ENCODE measurements around the gene ADO. TPM values are rescaled to one million over a fixed set of nuclear protein-coding genes. Genes with fewer than 3 reads are reported as not detected.

The ADO gene
- polyA plus RNA-seq, 1 of the 3 experiments (the other 2 are of a cell fraction) = 6.9 TPM

- TF ChIP-seq, protein P1, sequence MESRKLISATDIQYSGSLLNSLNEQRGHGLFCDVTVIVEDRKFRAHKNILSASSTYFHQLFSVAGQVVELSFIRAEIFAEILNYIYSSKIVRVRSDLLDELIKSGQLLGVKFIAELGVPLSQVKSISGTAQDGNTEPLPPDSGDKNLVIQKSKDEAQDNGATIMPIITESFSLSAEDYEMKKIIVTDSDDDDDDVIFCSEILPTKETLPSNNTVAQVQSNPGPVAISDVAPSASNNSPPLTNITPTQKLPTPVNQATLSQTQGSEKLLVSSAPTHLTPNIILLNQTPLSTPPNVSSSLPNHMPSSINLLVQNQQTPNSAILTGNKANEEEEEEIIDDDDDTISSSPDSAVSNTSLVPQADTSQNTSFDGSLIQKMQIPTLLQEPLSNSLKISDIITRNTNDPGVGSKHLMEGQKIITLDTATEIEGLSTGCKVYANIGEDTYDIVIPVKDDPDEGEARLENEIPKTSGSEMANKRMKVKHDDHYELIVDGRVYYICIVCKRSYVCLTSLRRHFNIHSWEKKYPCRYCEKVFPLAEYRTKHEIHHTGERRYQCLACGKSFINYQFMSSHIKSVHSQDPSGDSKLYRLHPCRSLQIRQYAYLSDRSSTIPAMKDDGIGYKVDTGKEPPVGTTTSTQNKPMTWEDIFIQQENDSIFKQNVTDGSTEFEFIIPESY (IDR thresholded peaks at IDR 0.05; ENCODE audit: borderline replicate concordance, low read depth) = no peak
- TF ChIP-seq EP300 (IDR thresholded peaks at IDR 0.05; ENCODE audit: borderline replicate concordance in 1 of 2, low read depth in 1 of 2, low read length in 1 of 2) (no peak), SMC3 (IDR thresholded peaks at IDR 0.05; ENCODE audit: low read depth, low read length) (no peak), NRF1 (IDR thresholded peaks at IDR 0.05; ENCODE audit: low read depth, low read length) (no peak), RCOR1 (IDR thresholded peaks at IDR 0.05; ENCODE audit: low read length) (no peak)
Measured at GRCh38 chr10:62766386-62766785, 38.1 kb upstream of the ADO start (continued).

DNA sequence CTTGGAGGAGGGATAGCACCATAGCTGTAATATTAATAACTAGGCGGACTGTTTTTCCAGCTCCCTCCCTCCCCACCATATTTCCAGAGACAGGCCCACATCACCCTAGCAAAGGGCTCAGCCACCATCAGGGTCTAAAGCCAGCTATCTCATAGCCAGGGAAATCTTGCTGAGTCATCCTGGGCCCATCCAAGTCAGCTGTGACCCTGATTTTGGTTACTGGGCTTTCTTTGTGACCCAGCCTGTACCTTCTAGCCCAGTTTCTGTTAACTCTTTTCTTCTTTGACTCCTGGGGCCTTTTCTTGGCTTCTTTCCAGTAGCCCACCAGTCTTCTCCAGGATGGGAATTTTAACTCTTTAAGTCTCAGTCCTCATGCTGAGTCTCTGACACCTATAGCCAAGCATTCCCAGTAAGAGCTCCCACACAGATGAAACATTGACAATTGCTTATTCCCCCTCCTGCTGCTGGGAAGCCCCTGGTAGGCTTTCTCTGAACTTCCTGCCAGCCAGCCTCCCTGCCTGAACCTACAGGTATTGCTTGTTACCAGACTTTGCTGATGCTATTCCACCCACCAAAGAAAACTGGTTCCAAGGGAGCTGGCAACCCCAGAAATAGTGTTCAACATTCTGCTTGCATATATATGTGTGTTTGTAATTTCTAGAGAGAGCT is 34.8 kb upstream of the ADO start:
- no peaks in the 10 kb centered on the region for H3K4me1 ChIP-seq (ENCODE audit: control insufficient read depth in 1 of 2, insufficient read depth in 2 of 2, low read depth in 1 of 2, low read length in 1 of 2)
- 90% methylated on average over 1 of the region's 1 CpG for WGBS (ENCODE audit: low lambda C conversion rate)
- no peaks in the 10 kb centered on the region for H3K36me3 ChIP-seq (replicated peaks in 1 of 2; ENCODE audit: control insufficient read depth in 1 of 2, insufficient read depth in 2 of 2, low read length in 1 of 2)
- ChIA-PET POLR2A (no interaction called here), CTCF (interaction anchor here (1.0 to 1.6 kb wide), 3 partner anchors 10 to 314 kb away, joined by 3 to 5 read pairs (median 3); no protein-coding TSS in a partner anchor)
- no peaks in the 10 kb centered on the region for H3K79me2 ChIP-seq (ENCODE audit: insufficient read depth)
- TF ChIP-seq SMC3 (IDR thresholded peaks at IDR 0.05; ENCODE audit: low read depth, low read length) (no peak), MAX (IDR thresholded peaks at IDR 0.05; ENCODE audit: low read depth) (no peak), RXRA (IDR thresholded peaks at IDR 0.05; ENCODE audit: borderline replicate concordance, low read depth) (no peak)
- no peak overlapping the region for H3K9ac ChIP-seq
- H2AFZ ChIP-seq (ENCODE audit: low read depth) = no peak overlapping the region
- no peak overlapping the region for H3K4me2 ChIP-seq
- no peak for DNase-seq
- no peak overlapping the region for H3K27ac ChIP-seq (ENCODE audit: low read depth in 2 of 2, low read length in 1 of 2)
- no peaks in the 10 kb centered on the region for H4K20me1 ChIP-seq (ENCODE audit: insufficient read depth)
- H3K9me3 ChIP-seq = no peaks in the 10 kb centered on the region
- H3F3A ChIP-seq (replicated peaks; ENCODE audit: insufficient read depth) = no peaks in the 10 kb centered on the region
- H3K27me3 ChIP-seq (ENCODE audit: insufficient read depth) = no peaks in the 10 kb centered on the region
- H3K9me2 ChIP-seq = no peaks in the 10 kb centered on the region
- H3K4me3 ChIP-seq (ENCODE audit: low read depth in 2 of 2, low read length in 1 of 2) = no peak overlapping the region

- Histone ChIP-seq H3K27ac (ENCODE audit: low read depth in 2 of 2, low read length in 1 of 2) (no peak overlapping the region), H3F3A (replicated peaks; ENCODE audit: insufficient read depth) (no peaks in the 10 kb centered on the region), H2AFZ (ENCODE audit: low read depth) (no peak overlapping the region), H3K4me1 (ENCODE audit: control insufficient read depth in 1 of 2, insufficient read depth in 2 of 2, low read depth in 1 of 2, low read length in 1 of 2) (no peaks in the 10 kb centered on the region), H4K20me1 (ENCODE audit: insufficient read depth) (no peaks in the 10 kb centered on the region), H3K4me3 (ENCODE audit: low read depth in 2 of 2, low read length in 1 of 2) (no peak overlapping the region), H3K4me2 (no peak overlapping the region), H3K79me2 (ENCODE audit: insufficient read depth) (no peaks in the 10 kb centered on the region), H3K9me3 (no peaks in the 10 kb centered on the region), H3K27me3 (ENCODE audit: insufficient read depth) (no peaks in the 10 kb centered on the region; the same call in 1 of the 2 replicates), H3K36me3 (replicated peaks in 1 of 2; ENCODE audit: control insufficient read depth in 1 of 2, insufficient read depth in 2 of 2, low read length in 1 of 2) (no peaks in the 10 kb centered on the region), H3K9ac (no peak overlapping the region), H3K9me2 (no peaks in the 10 kb centered on the region)
- ChIA-PET POLR2A (no interaction called here), CTCF (interaction anchor here (0.8 to 1.6 kb wide), 3 partner anchors 32 to 1047 kb away, joined by 3 to 6 read pairs (median 4); no protein-coding TSS in a partner anchor)
- no peak for DNase-seq
- TF ChIP-seq RCOR1 (IDR thresholded peaks at IDR 0.05; ENCODE audit: low read length) = no peak
- 47% methylated on average over 7 of the region's 7 CpGs for WGBS (ENCODE audit: low lambda C conversion rate)
Measured at GRCh38 chr10:62772186-62772974, 32.1 kb upstream of the ADO start.

All from SK-N-SH (cell line).